Stimulated activated naive CD8-positive, alpha-beta T cell treated with anti-CD3 and anti-CD28 coated beads, Interleukin-15, Interleukin-2, amounts not matched to agents 100 ng/mL and 50 ng/mL, for 24 hours (primary cell): ENCODE data around the gene MARCHF5.
"Not testable (repeated sequence)": the region's sequence is repeated elsewhere in the genome, so short reads cannot be mapped to it uniquely, and the experiment has no call there.

Experiments used
- H3K27ac Mint-ChIP-seq: one replicate; pipeline ENCODE4 v1.8.0; 2021; ENCODE audit warnings: mild to moderate bottlenecking, mixed read lengths
- H3K27me3 Mint-ChIP-seq: one replicate; pipeline ENCODE4 v1.8.0; 2021; ENCODE audit warnings: mixed read lengths
- H3K36me3 Mint-ChIP-seq: one replicate; pipeline ENCODE4 v1.8.0; 2021; ENCODE audit warnings: low read depth, mixed read lengths
- H3K4me1 Mint-ChIP-seq: one replicate; pipeline ENCODE4 v1.8.0; 2021; ENCODE audit warnings: low read depth, mixed read lengths
- H3K4me3 Mint-ChIP-seq: one replicate; pipeline ENCODE4 v1.8.0; 2021; ENCODE audit warnings: mild to moderate bottlenecking, mixed read lengths
- H3K9me3 Mint-ChIP-seq: one replicate; pipeline ENCODE4 v1.8.0; 2021; ENCODE audit warnings: mixed read lengths

The MARCHF5 gene

GRCh38 chr10:92342796-92343195 is 51.8 kb downstream of the MARCHF5 start:
- H3K4me3 Mint-ChIP-seq, result no peak overlapping the region
- H3K36me3 Mint-ChIP-seq, result peaks cover 33% of the 10 kb centered on the region
- no peaks in the 10 kb centered on the region for H3K9me3 Mint-ChIP-seq
- H3K27me3 Mint-ChIP-seq, result no peaks in the 10 kb centered on the region
- H3K4me1 Mint-ChIP-seq, result no peaks in the 10 kb centered on the region
- H3K27ac Mint-ChIP-seq, result no peak overlapping the region

- H3K36me3 Mint-ChIP-seq, result peaks cover 52% of the 10 kb centered on the region
- not testable (repeated sequence) for H3K9me3 Mint-ChIP-seq, H3K4me3 Mint-ChIP-seq, H3K27ac Mint-ChIP-seq, H3K4me1 Mint-ChIP-seq, H3K27me3 Mint-ChIP-seq
These were observed 54.6 kb downstream of the MARCHF5 start for GRCh38 chr10:92345575-92345974.

GRCh38 chr10:92347035-92347676 is 56.2 kb downstream of the MARCHF5 start:
- not testable (repeated sequence) for H3K9me3 Mint-ChIP-seq, H3K27me3 Mint-ChIP-seq, H3K4me3 Mint-ChIP-seq, H3K27ac Mint-ChIP-seq, H3K4me1 Mint-ChIP-seq
- peaks cover 45% of the 10 kb centered on the region for H3K36me3 Mint-ChIP-seq

GRCh38 chr10:92350411-92350810 is 59.4 kb downstream of the MARCHF5 start:
- Mint-ChIP-seq H3K27ac (no peak overlapping the region), H3K4me1 (no peaks in the 10 kb centered on the region), H3K27me3 (no peaks in the 10 kb centered on the region), H3K36me3 (peaks cover 27% of the 10 kb centered on the region), H3K9me3 (no peaks in the 10 kb centered on the region), H3K4me3 (no peak overlapping the region)

DNA sequence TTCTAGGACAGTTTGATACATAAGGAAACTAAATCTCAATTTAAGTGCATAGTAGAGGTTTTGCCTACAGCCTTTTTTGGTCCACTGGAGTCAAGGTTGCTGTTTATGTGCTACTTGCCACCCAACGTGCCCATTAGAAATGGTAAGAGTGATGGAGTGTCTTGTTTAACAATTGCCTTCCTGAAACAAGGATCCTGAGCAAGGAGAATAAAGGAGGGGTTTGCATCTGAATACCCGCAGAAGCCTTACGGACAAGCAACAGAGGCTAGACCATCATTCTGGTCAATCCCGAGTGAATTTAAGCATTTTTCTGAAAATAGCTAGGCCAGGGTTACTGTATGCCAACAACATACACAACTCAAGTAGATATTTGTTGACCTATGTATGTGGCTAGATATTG is 63.6 kb downstream of the MARCHF5 start:
- Mint-ChIP-seq H3K9me3 (no peaks in the 10 kb centered on the region), H3K4me3 (no peak overlapping the region), H3K4me1 (no peaks in the 10 kb centered on the region), H3K27ac (no peak overlapping the region), H3K36me3 (peaks cover 11% of the 10 kb centered on the region), H3K27me3 (no peaks in the 10 kb centered on the region)

GRCh38 chr10:92356041-92356440 is 65.1 kb downstream of the MARCHF5 start:
- Mint-ChIP-seq H3K27me3 (peaks cover 3% of the 10 kb centered on the region), H3K4me1 (no peaks in the 10 kb centered on the region), H3K36me3 (no peaks in the 10 kb centered on the region), H3K9me3 (no peaks in the 10 kb centered on the region), H3K4me3 (no peak overlapping the region), H3K27ac (no peak overlapping the region)

DNA sequence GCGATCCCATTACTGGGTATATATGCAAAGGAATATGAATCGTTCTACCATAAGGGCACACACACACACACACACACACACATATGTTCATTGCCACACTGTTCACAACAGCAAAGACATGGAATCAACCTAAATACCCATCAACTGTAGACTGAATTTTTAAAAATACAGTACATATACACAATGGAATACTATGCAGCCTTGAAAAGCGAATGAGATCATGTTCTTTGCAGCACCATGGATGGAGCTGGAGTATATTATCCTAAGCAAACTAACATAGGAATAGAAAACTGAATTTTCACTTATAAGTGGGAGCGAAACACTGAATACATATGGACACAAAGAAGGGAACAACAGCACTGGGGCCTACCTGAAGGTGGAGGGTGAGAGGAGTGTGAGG is 72.5 kb downstream of the MARCHF5 start:
- H3K4me1 Mint-ChIP-seq, result no peaks in the 10 kb centered on the region
- no peaks in the 10 kb centered on the region for H3K9me3 Mint-ChIP-seq
- H3K36me3 Mint-ChIP-seq, result no peaks in the 10 kb centered on the region
- H3K27ac Mint-ChIP-seq, result no peak overlapping the region
- H3K4me3 Mint-ChIP-seq, result no peak overlapping the region
- peaks cover 16% of the 10 kb centered on the region for H3K27me3 Mint-ChIP-seq

DNA sequence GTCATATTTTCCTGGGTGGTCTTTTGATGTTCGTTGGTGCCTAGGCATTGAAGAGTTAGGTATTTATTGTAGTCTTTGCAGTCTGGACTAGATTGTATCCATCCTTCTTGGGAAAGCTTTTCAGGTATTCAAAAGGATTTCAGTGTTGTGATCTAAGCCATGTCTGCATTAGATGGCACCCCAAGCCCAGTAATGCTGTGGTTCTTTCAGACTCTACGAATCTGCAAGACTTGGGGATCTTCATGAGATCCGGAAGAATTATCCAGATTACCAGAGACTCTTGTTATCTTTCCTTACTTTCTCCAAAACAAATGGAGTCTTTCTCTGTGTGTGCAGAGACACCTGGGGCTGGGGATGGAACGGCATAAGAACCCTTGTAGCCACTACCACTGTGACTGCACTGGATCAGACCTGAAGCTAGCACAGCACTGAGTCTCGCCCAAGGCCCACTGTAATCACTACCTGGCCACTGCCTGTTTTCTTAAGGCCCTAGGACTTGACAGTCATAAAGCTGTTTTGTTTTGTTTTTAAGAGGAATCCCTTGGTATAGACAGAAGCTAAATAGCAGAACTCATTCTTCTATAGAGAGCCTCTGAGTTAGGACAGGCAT is 75.5 kb downstream of the MARCHF5 start:
- Mint-ChIP-seq H3K36me3 (no peaks in the 10 kb centered on the region), H3K4me1 (no peaks in the 10 kb centered on the region), H3K27ac (no peak overlapping the region), H3K27me3 (peaks cover 9% of the 10 kb centered on the region), H3K4me3 (no peak overlapping the region), H3K9me3 (no peaks in the 10 kb centered on the region)

- H3K27ac Mint-ChIP-seq, result no peak overlapping the region
- no peaks in the 10 kb centered on the region for H3K9me3 Mint-ChIP-seq
- no peaks in the 10 kb centered on the region for H3K4me1 Mint-ChIP-seq
- H3K36me3 Mint-ChIP-seq, result no peaks in the 10 kb centered on the region
- H3K4me3 Mint-ChIP-seq, result no peak overlapping the region
- peaks cover 9% of the 10 kb centered on the region for H3K27me3 Mint-ChIP-seq
These were observed 87.0 kb downstream of the MARCHF5 start for GRCh38 chr10:92377962-92378361.

GRCh38 chr10:92381543-92381954 is 90.6 kb downstream of the MARCHF5 start:
- H3K9me3 Mint-ChIP-seq, result no peaks in the 10 kb centered on the region
- peaks cover 14% of the 10 kb centered on the region for H3K27me3 Mint-ChIP-seq
- H3K4me1 Mint-ChIP-seq, result no peaks in the 10 kb centered on the region
- H3K4me3 Mint-ChIP-seq, result no peak overlapping the region
- H3K36me3 Mint-ChIP-seq, result no peaks in the 10 kb centered on the region
- H3K27ac Mint-ChIP-seq, result no peak overlapping the region

DNA sequence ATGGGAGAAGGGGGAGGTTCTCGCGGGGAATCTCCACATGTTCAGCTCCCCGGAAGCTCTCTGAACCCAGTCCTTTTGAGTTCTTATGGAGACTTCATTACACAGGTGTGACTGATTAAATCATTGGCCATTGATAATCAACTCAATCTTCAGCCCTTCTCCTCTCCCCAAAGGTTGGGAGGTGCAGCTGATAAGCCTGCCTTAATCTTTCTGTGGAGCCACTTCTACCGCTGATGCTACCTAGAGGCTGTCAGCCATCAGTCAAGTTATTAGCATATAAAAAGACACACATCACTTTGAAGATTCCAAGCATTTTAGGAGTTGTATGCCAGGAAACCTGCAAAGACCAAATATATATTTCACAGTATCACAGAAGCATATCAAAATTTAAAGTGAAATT is 91.7 kb downstream of the MARCHF5 start:
- H3K27ac Mint-ChIP-seq, result no peak overlapping the region
- H3K27me3 Mint-ChIP-seq, result peaks cover 17% of the 10 kb centered on the region
- no peaks in the 10 kb centered on the region for H3K9me3 Mint-ChIP-seq
- no peak overlapping the region for H3K4me3 Mint-ChIP-seq
- no peaks in the 10 kb centered on the region for H3K4me1 Mint-ChIP-seq
- no peaks in the 10 kb centered on the region for H3K36me3 Mint-ChIP-seq

DNA sequence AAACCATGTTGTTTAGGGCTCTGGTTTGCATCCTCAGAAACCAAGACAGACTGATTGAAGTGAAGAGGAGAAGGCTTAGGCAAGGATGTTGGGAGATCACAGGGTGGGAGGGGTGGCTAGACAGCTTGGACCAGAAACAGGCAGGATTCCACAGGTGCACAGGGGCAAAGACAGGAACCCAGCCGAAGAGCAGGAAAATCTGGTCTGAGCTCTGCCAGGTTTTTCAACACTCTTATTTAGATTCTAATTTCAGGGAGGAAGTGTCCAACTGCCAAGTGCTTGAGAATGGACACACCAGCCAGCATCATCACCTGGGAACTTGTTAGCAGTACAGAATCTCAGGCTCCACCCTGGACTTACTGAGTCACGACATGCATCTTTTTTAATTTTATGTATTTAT is 93.8 kb downstream of the MARCHF5 start:
- Mint-ChIP-seq H3K36me3 (no peaks in the 10 kb centered on the region), H3K4me1 (no peaks in the 10 kb centered on the region), H3K9me3 (no peaks in the 10 kb centered on the region), H3K27ac (no peak overlapping the region), H3K27me3 (peaks cover 15% of the 10 kb centered on the region), H3K4me3 (no peak overlapping the region)

DNA sequence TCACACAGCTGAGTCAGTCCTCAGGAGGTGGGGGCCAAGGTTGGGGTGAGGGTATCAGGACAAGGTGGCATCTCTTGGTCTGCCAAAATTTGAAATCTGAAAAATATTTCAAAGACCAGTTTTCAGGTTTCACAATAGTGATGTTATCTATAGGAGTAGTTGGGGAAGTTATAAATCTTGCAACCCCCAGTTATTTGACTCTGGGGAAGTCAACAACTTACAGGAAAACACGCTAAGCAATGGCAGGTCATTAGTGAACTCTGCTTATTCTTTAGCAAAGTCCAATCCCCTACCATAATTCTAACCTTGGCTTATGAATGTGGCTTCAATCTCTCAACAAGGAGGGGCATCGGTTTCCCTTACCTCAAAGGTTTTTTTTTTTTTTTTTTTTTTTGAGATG is 94.9 kb downstream of the MARCHF5 start:
- no peaks in the 10 kb centered on the region for H3K4me1 Mint-ChIP-seq

DNA sequence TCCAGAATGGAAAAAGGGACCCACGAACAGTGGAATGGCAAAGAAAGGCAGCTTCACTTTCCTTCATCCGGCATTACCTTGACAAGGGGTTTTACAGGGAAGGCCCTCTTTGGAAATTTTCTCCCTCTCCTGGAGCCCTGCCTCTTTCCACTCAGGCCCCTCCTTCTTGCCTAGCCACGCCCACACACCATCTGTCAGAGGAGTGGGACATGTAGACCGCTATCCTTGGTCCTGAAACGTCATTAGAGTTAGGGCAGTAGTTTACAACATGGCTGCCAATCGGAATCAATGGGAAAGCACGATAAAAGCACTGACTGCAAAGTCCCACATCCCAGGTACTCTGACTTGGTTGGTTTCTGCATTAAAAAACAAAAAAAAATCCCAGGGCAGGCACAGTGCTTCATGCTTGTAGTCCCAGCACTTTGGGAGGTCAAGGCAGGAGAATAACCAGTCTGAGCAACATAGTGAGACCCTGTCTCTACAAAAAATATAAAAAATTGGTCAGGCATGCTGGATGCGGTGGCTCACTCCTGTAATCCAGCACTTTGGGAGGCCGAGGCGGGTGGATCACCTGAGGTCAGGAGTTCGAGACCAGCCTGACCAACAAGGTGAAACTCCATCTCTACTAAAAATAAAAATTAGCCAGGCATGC is 96.4 kb downstream of the MARCHF5 start:
- no peak overlapping the region for H3K4me3 Mint-ChIP-seq
- H3K9me3 Mint-ChIP-seq, result no peaks in the 10 kb centered on the region
- no peaks in the 10 kb centered on the region for H3K36me3 Mint-ChIP-seq
- no peak overlapping the region for H3K27ac Mint-ChIP-seq
- peaks cover 19% of the 10 kb centered on the region for H3K27me3 Mint-ChIP-seq
- H3K4me1 Mint-ChIP-seq, result no peaks in the 10 kb centered on the region

More for the DNA sequence above, 94.9 kb downstream of the MARCHF5 start:
- no peaks in the 10 kb centered on the region for H3K36me3 Mint-ChIP-seq
- H3K9me3 Mint-ChIP-seq, result no peaks in the 10 kb centered on the region
- peaks cover 19% of the 10 kb centered on the region for H3K27me3 Mint-ChIP-seq
- H3K27ac Mint-ChIP-seq, result no peak overlapping the region
- no peak overlapping the region for H3K4me3 Mint-ChIP-seq

DNA sequence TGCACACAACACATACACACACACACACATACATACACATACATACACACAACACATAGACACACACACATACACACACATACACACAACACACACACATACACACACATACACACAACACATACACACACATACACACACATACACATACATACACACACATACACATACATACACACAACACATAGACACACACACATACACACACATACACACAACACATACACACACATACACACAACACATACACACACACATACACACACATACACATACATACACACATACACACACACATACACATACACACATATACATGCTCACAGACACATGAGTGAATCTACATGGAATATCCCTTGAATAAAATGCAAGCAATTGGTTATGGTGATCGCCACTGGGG is 102.2 kb downstream of the MARCHF5 start:
- H3K27ac Mint-ChIP-seq, H3K9me3 Mint-ChIP-seq, H3K4me1 Mint-ChIP-seq, H3K36me3 Mint-ChIP-seq, H3K4me3 Mint-ChIP-seq: not testable (repeated sequence)
- H3K27me3 Mint-ChIP-seq, result peaks cover 10% of the 10 kb centered on the region

- Mint-ChIP-seq H3K36me3 (no peaks in the 10 kb centered on the region), H3K4me3 (no peak overlapping the region), H3K27me3 (peaks cover 4% of the 10 kb centered on the region), H3K4me1 (no peaks in the 10 kb centered on the region), H3K9me3 (no peaks in the 10 kb centered on the region), H3K27ac (no peak overlapping the region)
These were observed 104.3 kb downstream of the MARCHF5 start for GRCh38 chr10:92395271-92395670.
